Measurements from ENCODE around the gene CLN6.

GRCh38 chr15:68278345-68278594 lies 48.7 kb upstream of the CLN6 start:
- TF ChIP-seq CTCF (IDR thresholded peaks at IDR 0.05) (no peak), POLR2A (IDR thresholded peaks at IDR 0.05) (no peak)
